GM12892 (cell line): ENCODE measurements around the gene IMP4.
A peak's percentile ranks its signal among the peaks of the same experiment; 100 is the strongest.

ENCODE experiments used
- DNase-seq: peaks from one replicate; pipeline ENCODE4 v3.0.0; 2011; ENCODE audit not compliant: insufficient read length
- FAIRE-seq: peaks from 2 replicates; lab custom pipeline; 2011; peaks lifted over from hg19 to GRCh38; lab: Jason Lieb, UNC
- POLR2A ChIP-seq: IDR thresholded peaks from 2 replicates; pipeline ENCODE4 v1.6.1; 2011; ENCODE audit warnings: low read depth, low read length, control low read depth
- POLR2AphosphoS5 ChIP-seq: IDR thresholded peaks from 2 replicates; pipeline ENCODE4 v1.6.1; 2011; ENCODE audit warnings: low read depth, low read length, control low read depth
- TAF1 ChIP-seq: IDR thresholded peaks from 2 replicates; pipeline ENCODE4 v1.6.1; 2011; ENCODE audit warnings: low read depth, mild to moderate bottlenecking, control low read depth, low read length, borderline replicate concordance

Gene IMP4

GRCh38 chr2:130365963-130366362 is 23.3 kb downstream of the IMP4 start:
- no peak for FAIRE-seq
- no peak for DNase-seq
- no peak for TF ChIP-seq POLR2AphosphoS5
- no peak for TF ChIP-seq POLR2A
- no peak for TF ChIP-seq TAF1

GRCh38 chr2:130366720-130367119 is 24.0 kb downstream of the IMP4 start:
- DNase-seq, result no peak
- TF ChIP-seq TAF1, result no peak
- TF ChIP-seq POLR2A, result no peak
- no peak for TF ChIP-seq POLR2AphosphoS5
- no peak for FAIRE-seq

- TF ChIP-seq TAF1, result no peak
- FAIRE-seq (no peak), DNase-seq (no peak)
These were observed 26.1 kb downstream of the IMP4 start for GRCh38 chr2:130368786-130369185.

GRCh38 chr2:130369311-130369964 is 26.7 kb downstream of the IMP4 start:
- no peak for DNase-seq
- FAIRE-seq, result no peak
- TF ChIP-seq TAF1, result no peak
- TF ChIP-seq POLR2A, result no peak
- no peak for TF ChIP-seq POLR2AphosphoS5

GRCh38 chr2:130369965-130370341 is 27.3 kb downstream of the IMP4 start:
- TF ChIP-seq POLR2A (no peak), TAF1 (no peak), POLR2AphosphoS5 (no peak)
- DNase-seq (no peak), FAIRE-seq (no peak)

GRCh38 chr2:130370490-130370889 is 27.8 kb downstream of the IMP4 start:
- no peak for DNase-seq
- no peak for FAIRE-seq
- TF ChIP-seq TAF1, result no peak

GRCh38 chr2:130371723-130372054 is 29.0 kb downstream of the IMP4 start:
- TF ChIP-seq POLR2AphosphoS5, result no peak
- TF ChIP-seq TAF1, result no peak
- TF ChIP-seq POLR2A, result no peak
- FAIRE-seq (no peak), DNase-seq (no peak)

GRCh38 chr2:130372055-130372832 is 29.5 kb downstream of the IMP4 start:
- TF ChIP-seq POLR2AphosphoS5 (peak; percentile 73), POLR2A (peak; percentile 71), TAF1 (peak; percentile 77)
- DNase-seq (peak; percentile 76), FAIRE-seq (peak; percentile 85)

GRCh38 chr2:130372833-130373807 is 30.4 kb downstream of the IMP4 start:
- no peak for FAIRE-seq
- no peak for TF ChIP-seq POLR2A
- TF ChIP-seq POLR2AphosphoS5, result no peak
- no peak for TF ChIP-seq TAF1
- DNase-seq, result no peak

GRCh38 chr2:130373808-130374365 is 31.2 kb downstream of the IMP4 start:
- DNase-seq, result no peak
- TF ChIP-seq POLR2A, result no peak
- no peak for FAIRE-seq

- FAIRE-seq (no peak), DNase-seq (no peak)
- no peak for TF ChIP-seq POLR2AphosphoS5
- TF ChIP-seq POLR2A, result no peak
- no peak for TF ChIP-seq TAF1
These were observed 32.0 kb downstream of the IMP4 start for GRCh38 chr2:130374587-130375290.
